IPS DF 6.9 (cell line): Measurements from ENCODE around the gene TPK1.

Experiments
- DNase-seq: peaks from one replicate; pipeline ENCODE4 v3.0.0-alpha.2; 2013; ENCODE audit warnings: low read depth, low spot score
- H3K27ac ChIP-seq: one replicate; pipeline ENCODE4 v1.5.1; 2013; ENCODE audit warnings: low read length, control low read depth
- H3K27me3 ChIP-seq: 2 replicates; pipeline ENCODE4 v1.6.1; 2013; ENCODE audit warnings: mild to moderate bottlenecking, low read length; ENCODE audit not compliant: control insufficient read depth, insufficient read depth
- H3K36me3 ChIP-seq: 2 replicates; pipeline ENCODE4 v1.6.1; 2013; ENCODE audit warnings: low read length; ENCODE audit not compliant: control insufficient read depth, insufficient read depth
- H3K4me1 ChIP-seq: 2 replicates; pipeline ENCODE4 v1.6.1; 2013; ENCODE audit warnings: low read length; ENCODE audit not compliant: control insufficient read depth, insufficient read depth
- H3K4me3 ChIP-seq: 2 replicates; pipeline ENCODE4 v1.5.1; 2013; ENCODE audit warnings: mild to moderate bottlenecking, low read length
- H3K9me3 ChIP-seq: 2 replicates; pipeline ENCODE4 v1.6.1; 2013; ENCODE audit warnings: low read length, inconsistent platforms; ENCODE audit not compliant: control insufficient read depth, insufficient read depth
- WGBS: extraction: QIAGEN DNeasy Blood & Tissue Kit; methylation state at CpG from one replicate; pipeline ENCODE4 v1.1.7; 2013; ENCODE audit warnings: mixed read lengths, missing lambda C conversion rate; ENCODE audit not compliant: insufficient read length, insufficient coverage; 5-methylcytosine and 5-hydroxymethylcytosine counted together

TPK1 gene

GRCh38 chr7:144682581-144683280 is 153.1 kb downstream of the TPK1 start:
- WGBS, result no CpG with 5 or more reads among the region's 6 CpGs
- Histone ChIP-seq H3K27me3 (no peaks in the 10 kb centered on the region), H3K27ac (no peak overlapping the region), H3K36me3 (no peaks in the 10 kb centered on the region), H3K4me1 (peaks cover 2% of the 10 kb centered on the region; the same call in 1 of the 2 replicates), H3K9me3 (no peaks in the 10 kb centered on the region), H3K4me3 (no peak overlapping the region)
- no peak for DNase-seq

- no peak for DNase-seq
- H3K9me3 ChIP-seq, result no peaks in the 10 kb centered on the region
- no peak overlapping the region for H3K27ac ChIP-seq
- H3K27me3 ChIP-seq, result no peaks in the 10 kb centered on the region
- no peak overlapping the region for H3K4me3 ChIP-seq
- H3K4me1 ChIP-seq, result no peaks in the 10 kb centered on the region
- no peaks in the 10 kb centered on the region for H3K36me3 ChIP-seq
- WGBS, result 100% methylated on average over 1 of the region's 5 CpGs
These were observed 159.4 kb downstream of the TPK1 start for GRCh38 chr7:144676492-144676891.

- no peak for DNase-seq
- Histone ChIP-seq H3K4me3 (no peak overlapping the region), H3K27ac (no peak overlapping the region), H3K36me3 (no peaks in the 10 kb centered on the region), H3K4me1 (no peaks in the 10 kb centered on the region), H3K9me3 (no peaks in the 10 kb centered on the region), H3K27me3 (no peaks in the 10 kb centered on the region)
These were observed 161.3 kb downstream of the TPK1 start for GRCh38 chr7:144674550-144674949.

- Histone ChIP-seq H3K9me3 (no peaks in the 10 kb centered on the region), H3K4me1 (no peaks in the 10 kb centered on the region), H3K4me3 (no peak overlapping the region), H3K27me3 (no peaks in the 10 kb centered on the region), H3K36me3 (no peaks in the 10 kb centered on the region), H3K27ac (no peak overlapping the region)
- no CpG with 5 or more reads among the region's 2 CpGs for WGBS
- no peak for DNase-seq
These were observed 163.0 kb downstream of the TPK1 start for GRCh38 chr7:144672869-144673268.

GRCh38 chr7:144671429-144671828 is 164.4 kb downstream of the TPK1 start:
- no peak for DNase-seq
- no peak overlapping the region for H3K4me3 ChIP-seq
- no CpG with 5 or more reads among the region's 4 CpGs for WGBS
- no peak overlapping the region for H3K27ac ChIP-seq
- no peaks in the 10 kb centered on the region for H3K9me3 ChIP-seq
- H3K27me3 ChIP-seq, result no peaks in the 10 kb centered on the region
- H3K4me1 ChIP-seq, result no peaks in the 10 kb centered on the region
- no peaks in the 10 kb centered on the region for H3K36me3 ChIP-seq

- DNase-seq, result no peak
- H3K4me3 ChIP-seq, result no peak overlapping the region
- H3K9me3 ChIP-seq, result no peaks in the 10 kb centered on the region
- H3K4me1 ChIP-seq, result no peaks in the 10 kb centered on the region
- no peak overlapping the region for H3K27ac ChIP-seq
- no CpG with 5 or more reads among the region's 3 CpGs for WGBS
- no peaks in the 10 kb centered on the region for H3K27me3 ChIP-seq
- no peaks in the 10 kb centered on the region for H3K36me3 ChIP-seq
These were observed 165.6 kb downstream of the TPK1 start for GRCh38 chr7:144670218-144670617.

- H3K36me3 ChIP-seq, result no peaks in the 10 kb centered on the region
- DNase-seq, result no peak
- no peaks in the 10 kb centered on the region for H3K4me1 ChIP-seq
- no CpG with 5 or more reads among the region's 1 CpG for WGBS
- H3K9me3 ChIP-seq, result no peaks in the 10 kb centered on the region
- no peak overlapping the region for H3K27ac ChIP-seq
- no peak overlapping the region for H3K4me3 ChIP-seq
- H3K27me3 ChIP-seq, result no peaks in the 10 kb centered on the region
These were observed 167.3 kb downstream of the TPK1 start for GRCh38 chr7:144668503-144668902.

GRCh38 chr7:144665689-144666381 is 170.0 kb downstream of the TPK1 start:
- Histone ChIP-seq H3K27ac (no peak overlapping the region), H3K36me3 (no peaks in the 10 kb centered on the region), H3K4me1 (no peaks in the 10 kb centered on the region), H3K4me3 (no peak overlapping the region), H3K9me3 (no peaks in the 10 kb centered on the region), H3K27me3 (no peaks in the 10 kb centered on the region)
- no peak for DNase-seq
- no CpG with 5 or more reads among the region's 2 CpGs for WGBS

GRCh38 chr7:144659211-144659610 is 176.6 kb downstream of the TPK1 start:
- Histone ChIP-seq H3K4me1 (no peaks in the 10 kb centered on the region), H3K27me3 (no peaks in the 10 kb centered on the region), H3K27ac (no peak overlapping the region), H3K9me3 (no peaks in the 10 kb centered on the region), H3K4me3 (no peak overlapping the region), H3K36me3 (no peaks in the 10 kb centered on the region)
- no peak for DNase-seq
- no CpG with 5 or more reads among the region's 9 CpGs for WGBS

GRCh38 chr7:144656965-144657517 is 178.8 kb downstream of the TPK1 start:
- no peaks in the 10 kb centered on the region for H3K27me3 ChIP-seq
- WGBS, result no CpG with 5 or more reads among the region's 6 CpGs
- no peak for DNase-seq
- H3K9me3 ChIP-seq, result no peaks in the 10 kb centered on the region
- H3K4me3 ChIP-seq, result no peak overlapping the region
- H3K27ac ChIP-seq, result no peak overlapping the region
- H3K36me3 ChIP-seq, result no peaks in the 10 kb centered on the region
- H3K4me1 ChIP-seq, result no peaks in the 10 kb centered on the region
